Activated T-helper 9 cell treated with anti-CD3 and anti-CD28 coated beads, Interleukin-2, amount 50 U/mL, for 16 hours (primary cell): ENCODE measurements around the gene DENND1B.
"Not testable (repeated sequence)": the region's sequence is repeated elsewhere in the genome, so short reads cannot be mapped to it uniquely, and the experiment has no call there.

Source experiments
- DNase-seq: peaks from one replicate; pipeline ENCODE4 v3.0.0-alpha.2; 2020; ENCODE audit warnings: low read depth

DENND1B gene

GRCh38 chr1:197782722-197783360 lies 7.6 kb upstream of the DENND1B start:
- no peak for DNase-seq

DNA sequence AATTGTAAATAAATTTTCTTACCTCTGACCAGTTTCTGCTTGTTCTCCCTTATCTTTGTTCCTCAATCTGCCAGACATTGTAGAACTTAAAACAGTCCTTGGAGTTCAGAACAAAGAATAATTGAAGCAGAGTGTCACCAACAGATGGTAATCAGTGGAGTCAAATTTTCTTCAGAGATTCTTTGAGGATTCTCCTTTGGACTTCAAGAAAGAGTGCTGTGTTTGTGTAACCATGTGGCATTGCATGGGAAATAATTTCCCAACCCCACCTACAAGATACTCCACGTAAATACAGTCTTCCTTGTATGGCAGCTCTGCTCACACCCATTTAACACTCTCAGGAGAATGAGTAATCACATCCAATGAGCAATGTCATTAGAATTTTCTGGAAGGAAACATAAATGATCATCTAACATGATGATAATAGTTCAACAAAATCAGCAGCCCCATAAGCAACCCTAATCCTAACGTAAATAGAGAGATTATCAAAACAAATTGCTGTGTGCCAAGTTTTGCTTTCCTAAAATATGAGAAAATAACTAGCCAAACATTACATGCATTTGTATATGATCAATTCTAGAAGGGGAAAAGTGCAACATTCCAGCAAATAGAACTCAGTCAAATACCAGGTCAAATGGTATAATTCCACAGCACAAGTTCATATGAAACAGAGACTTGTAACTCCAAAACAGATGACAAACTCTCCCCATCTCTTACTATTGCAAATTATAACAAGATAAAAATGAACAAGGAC lies 6.9 kb upstream of the DENND1B start:
- no peak for DNase-seq

DNA sequence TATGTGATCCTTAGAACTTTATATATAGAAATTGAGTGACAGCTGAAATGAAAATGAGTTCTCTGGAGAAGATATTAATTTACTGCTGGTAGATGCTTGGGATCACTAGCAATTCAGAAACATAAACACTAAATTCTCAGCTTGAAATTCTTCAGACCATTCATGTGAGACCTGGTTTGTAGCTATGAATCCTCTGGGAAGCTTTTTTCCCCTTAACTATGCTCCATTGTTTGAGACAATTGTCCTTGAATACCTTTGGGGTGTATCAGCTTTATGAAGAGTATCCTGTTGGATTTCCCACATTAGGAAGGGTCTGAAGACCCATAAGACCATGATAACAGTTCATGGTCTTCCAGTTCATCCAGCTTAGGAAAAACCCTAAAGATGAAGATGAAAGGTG lies 4.6 kb upstream of the DENND1B start:
- DNase-seq: no peak

- no peak for DNase-seq
These were observed 3.2 kb upstream of the DENND1B start for GRCh38 chr1:197778366-197778945.

DNA sequence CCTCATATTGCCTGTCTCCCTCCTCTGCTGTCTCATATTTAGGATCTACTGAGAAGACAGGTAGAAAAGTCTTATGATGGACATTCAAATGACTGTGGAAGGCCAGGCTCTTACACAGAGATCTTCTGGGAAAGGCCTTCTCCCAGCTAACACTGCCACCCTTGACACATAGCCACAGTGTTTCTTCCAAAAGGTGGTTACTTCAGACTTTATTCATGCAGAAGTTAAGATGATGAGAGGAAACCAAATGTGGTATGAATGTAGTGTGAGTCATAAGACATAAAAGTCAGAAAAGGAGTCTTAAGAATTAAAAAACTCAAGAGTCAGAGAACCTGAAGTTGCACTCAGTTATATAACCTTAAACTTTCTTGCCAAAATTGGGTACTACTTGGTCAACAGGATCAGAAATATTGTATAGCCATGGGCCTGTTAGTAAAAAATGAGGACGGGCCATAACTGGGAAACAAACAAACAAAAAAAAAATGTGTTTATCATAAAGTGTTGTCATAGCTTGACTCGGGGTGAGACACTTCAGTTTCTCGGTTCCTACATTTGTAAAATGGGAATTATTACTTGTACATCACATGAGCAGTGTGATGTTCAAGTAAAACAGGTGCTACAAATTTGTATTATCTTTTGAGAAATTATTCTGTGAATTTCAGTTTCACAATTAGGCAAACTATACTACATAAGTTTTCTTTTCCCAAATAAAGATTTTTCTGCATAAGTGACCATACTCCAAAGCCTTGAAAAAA lies 1.2 kb upstream of the DENND1B start:
- no peak for DNase-seq

DNA sequence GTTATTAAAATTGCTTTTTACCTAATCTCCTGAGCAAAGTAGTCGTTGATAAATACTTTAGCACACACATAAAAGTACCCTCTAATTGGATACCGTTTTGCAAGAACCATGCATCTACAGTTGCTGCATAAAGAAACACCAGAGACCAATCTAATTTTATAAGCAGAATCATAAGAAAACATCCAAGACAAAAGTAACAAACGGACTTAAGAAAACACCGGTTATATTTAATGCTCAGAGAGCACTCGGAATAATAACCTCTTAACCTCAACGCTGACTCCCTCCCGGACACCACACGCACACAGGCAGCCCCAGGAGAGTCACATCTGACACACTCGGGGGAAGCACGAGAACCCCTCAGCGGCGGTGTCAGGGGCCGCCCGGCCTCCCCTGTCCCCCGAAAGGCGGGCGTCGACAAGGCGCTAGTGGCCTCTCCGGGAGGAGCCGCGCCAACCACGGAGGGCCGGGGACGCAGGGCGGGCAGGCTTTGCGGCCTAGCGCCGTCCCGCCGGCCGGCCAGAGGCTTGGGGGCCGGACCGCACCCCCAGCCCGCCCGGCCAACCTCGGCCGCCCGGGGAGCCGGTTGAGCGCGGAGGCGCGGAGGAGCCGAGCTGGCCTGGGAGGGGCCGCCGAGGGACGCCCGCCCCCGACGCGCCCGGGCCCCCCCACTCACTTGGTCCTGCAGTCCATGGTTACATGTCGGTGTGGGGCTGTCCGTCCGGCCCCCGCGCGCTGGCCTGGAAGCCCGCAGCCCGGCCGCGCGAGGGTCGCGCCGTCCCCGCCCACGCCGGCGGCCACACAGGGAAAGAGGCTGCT lies 606 bp downstream of the DENND1B start:
- peak; percentile 38 for DNase-seq

DNA sequence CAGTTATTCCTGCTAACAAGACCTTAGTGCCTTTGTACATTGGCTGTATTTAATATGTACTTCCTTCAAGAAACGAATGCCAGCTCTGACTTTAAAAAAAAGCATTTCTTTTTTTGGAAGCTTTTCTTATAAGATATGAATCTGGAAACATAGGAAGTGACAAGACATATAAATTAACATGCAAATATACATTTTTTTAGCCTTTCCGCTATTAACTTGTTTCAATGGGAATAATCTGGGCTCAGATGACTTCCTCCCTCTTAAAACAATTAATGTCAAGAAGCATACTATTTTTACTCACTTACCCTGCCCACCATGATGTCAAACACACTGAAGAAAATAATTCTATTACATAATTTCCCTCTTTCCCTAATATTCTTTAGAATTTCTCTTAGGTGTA lies 1.4 kb downstream of the DENND1B start:
- DNase-seq: no peak

GRCh38 chr1:197771904-197772556 lies 3.2 kb downstream of the DENND1B start:
- no peak for DNase-seq

DNA sequence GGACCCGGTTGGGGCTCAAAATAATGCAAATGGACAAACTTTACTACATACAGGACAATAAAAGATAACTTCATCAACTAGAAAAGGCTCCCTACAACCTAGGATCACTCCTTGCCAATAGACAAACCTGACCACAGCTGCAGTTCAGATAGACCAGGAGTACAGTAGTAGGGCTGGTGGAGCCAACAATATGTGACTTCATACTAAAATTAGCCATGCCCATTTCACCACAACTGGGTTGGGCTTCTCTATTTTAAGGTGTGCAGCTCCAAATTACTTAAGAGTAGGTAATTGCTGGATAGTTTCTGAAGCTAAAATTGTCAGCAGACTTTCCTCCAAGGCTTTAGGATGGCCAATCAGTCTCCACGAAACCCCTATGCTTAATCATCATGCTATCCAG lies 3.9 kb downstream of the DENND1B start:
- no peak for DNase-seq

- DNase-seq: no peak
These were observed 5.0 kb downstream of the DENND1B start for GRCh38 chr1:197770243-197770642.

DNA sequence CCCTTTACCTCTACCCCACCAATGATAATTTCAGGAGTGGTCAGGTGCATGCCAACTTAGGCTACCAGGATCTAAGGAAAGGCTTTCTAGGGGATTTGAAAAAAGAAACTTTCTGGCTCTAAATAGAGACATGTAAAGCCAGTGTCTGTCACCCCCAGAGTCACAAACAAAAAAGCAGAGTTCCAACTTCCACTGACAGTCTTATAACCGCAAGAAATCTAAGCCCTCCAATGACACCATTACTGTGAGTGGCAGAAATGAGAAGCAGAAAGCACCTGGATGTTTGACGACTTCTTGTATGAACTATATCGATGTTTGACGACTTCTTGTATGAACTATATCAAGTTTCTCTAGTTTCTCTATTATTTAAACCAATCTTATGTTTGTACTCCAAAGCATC lies 6.0 kb downstream of the DENND1B start:
- DNase-seq: no peak

DNA sequence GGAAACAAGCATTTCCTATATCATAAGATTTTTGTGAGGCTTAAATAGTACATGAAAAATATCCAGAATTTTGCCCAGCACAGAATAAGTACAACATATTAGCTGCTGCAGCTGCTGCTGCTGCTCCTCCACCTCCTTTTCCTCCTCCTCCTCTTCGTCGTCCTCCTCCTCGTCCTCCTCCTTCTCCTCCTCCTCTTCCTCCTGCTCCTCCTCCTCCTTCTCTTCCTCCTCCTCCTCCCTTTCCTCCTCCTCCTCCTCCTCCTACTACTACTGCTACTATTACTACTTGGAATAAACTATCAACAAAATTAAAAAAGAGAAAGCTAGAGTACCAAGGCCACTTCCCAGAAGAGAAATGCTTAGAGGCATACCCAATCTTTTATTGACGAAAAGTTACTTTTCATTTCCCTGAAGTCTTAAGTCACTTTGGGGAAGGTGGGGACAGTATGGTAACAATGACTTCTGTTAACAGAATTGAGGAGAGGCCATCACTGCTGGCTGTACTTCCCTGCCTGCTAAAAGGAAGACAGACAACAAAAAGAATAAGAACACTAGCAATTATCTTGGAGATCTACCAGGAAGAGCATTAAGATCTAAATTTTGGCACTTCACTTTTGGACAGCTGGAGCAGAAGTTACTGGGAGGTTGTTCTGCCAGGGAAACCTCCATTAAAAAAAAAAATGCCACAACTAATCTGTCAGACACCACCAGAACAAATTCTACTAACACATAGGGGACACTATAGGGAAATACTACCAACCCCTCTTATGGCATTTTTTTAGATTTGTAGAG lies 7.1 kb downstream of the DENND1B start:
- no peak for DNase-seq

DNA sequence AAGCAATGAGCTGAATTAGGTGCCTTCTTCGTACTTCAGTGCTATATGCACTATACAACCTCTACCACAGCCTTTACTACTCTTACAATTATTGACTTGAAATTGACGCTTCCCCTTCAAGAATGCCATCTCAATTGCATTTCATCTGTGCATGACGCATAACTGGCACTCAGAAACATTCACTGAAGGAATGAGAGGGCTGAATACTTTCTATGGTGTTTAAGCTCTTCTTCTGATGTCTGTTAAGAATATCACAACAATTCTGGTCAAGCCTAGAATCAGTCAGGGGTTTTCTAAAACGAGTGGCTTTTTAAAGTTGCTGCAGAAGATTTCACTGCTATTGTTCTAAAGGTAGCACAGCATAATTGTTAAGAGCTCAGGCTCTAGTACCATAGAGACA lies 11.5 kb downstream of the DENND1B start:
- no peak for DNase-seq

- DNase-seq: no peak
These were observed 12.0 kb downstream of the DENND1B start for GRCh38 chr1:197763307-197763706.

DNA sequence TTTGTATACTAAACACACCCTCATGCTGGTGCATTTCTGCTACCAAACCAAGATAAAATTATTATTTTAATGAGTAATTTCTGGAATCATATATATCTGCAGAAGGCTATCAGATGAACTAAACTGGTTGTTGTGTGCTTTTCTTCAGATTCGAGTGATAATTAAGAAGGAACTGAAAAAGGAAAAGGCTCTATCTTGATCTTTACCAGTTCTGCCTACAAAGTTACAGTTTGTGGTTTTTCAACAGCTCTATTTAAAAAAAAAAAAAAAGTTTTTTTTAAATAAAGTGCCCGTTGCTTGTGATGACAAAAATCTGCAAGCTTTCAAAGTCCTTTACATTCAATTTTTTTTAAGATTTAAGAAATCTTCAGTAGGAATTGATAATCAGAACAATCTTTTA lies 13.6 kb downstream of the DENND1B start:
- DNase-seq: no peak

DNA sequence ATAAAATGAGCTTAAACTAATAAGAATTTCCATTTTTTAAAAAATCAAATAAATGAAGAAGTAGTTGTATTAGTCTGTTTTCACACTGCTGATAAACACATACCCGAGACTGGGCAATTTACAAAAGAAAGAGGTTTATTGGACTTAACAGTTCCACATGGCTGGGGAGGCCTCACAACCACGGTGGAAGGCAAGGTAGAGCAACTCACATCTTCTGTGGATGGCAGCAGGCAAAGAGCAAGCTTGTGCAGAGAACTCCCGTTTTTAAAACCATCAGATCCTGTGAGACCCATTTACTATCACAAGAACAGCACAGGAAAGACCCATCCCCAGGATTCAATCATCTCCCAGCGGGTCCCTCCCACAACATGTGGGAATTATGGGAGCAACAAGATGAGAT lies 19.7 kb downstream of the DENND1B start:
- DNase-seq: not testable (repeated sequence)

DNA sequence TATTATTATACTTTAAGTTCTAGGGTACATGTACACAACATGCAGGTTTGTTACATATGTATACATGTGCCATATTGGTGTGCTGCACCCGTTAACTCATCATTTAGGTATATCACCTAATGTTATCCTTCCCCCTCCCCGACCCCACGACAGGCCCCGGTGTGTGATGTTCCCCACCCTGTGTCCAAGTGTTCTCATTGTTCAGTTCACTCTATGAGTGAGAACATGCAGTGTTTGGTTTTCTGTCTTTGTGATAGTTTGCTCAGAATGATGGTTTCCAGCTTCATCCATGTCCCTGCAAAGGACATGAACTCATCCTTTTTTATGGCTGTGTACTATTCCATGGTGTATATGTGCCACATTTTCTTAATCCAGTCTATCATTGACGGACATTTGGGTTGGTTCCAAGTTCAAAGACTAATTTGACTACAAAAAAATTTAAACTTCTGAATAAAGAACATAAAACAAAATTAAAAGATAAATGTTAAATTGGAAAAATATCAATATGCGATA lies 22.6 kb downstream of the DENND1B start:
- not testable (repeated sequence) for DNase-seq

GRCh38 chr1:197750366-197750765 lies 24.9 kb downstream of the DENND1B start:
- DNase-seq: no peak

DNA sequence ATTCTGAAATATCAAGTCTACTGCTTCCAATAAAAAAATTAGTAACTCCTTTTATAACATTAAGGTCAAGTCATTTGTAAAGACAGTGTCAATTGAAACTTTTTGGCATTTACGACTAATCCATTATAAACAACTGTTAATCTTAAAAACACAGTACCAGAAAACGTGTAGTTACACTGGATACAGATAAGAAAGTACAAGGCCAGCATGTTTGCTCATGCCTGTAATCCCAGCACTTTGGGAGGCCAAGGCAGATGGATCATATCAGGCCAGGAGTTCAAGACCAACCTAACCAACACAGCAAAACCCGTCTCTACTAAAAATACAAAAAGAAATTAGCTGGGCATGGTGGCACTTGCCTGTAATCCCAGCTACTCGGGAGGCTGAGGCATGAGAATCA lies 29.4 kb downstream of the DENND1B start:
- DNase-seq: no peak

GRCh38 chr1:197744979-197745378 lies 30.3 kb downstream of the DENND1B start:
- no peak for DNase-seq
